ENCODE data around the gene PCDHA11. TPM values are rescaled to one million over a fixed set of nuclear protein-coding genes. Genes with fewer than 3 reads are reported as not detected.
"Not testable (repeated sequence)": the region's sequence is repeated elsewhere in the genome, so short reads cannot be mapped to it uniquely, and the experiment has no call there.

The PCDHA11 gene
- total and polyA plus RNA-seq, 2 of the 13 experiments (the other 11 are each of a cell fraction or from before 2014, with no cell fraction given), result 0.29 TPM; not detected in 1

GRCh38 chr5:140834439-140835008 is 34.2 kb upstream of the PCDHA11 start:
- H3K36me3 ChIP-seq (replicated peaks in 1 of 2; ENCODE audit: control insufficient read depth in 1 of 2, insufficient read depth in 2 of 2, low read length in 2 of 2); H4K20me1 ChIP-seq (ENCODE audit: insufficient read depth, low read length); H3K27me3 ChIP-seq (ENCODE audit: control insufficient read depth in 1 of 2, insufficient read depth in 2 of 2, low read length in 2 of 2); H3K79me2 ChIP-seq (ENCODE audit: insufficient read depth, low read length); H3K4me1 ChIP-seq (ENCODE audit: insufficient read depth, low read length); POLR2A ChIA-PET; intact Hi-C loops (cut with micrococcal nuclease; ENCODE audit: unreplicated experiment); H2AFZ ChIP-seq (ENCODE audit: low read length); DNase-seq (ENCODE audit: low spot score); H3K27ac ChIP-seq (ENCODE audit: extremely low read length, insufficient read depth, low read length); in situ Hi-C loops (cut with HindIII; ENCODE audit: extremely low pct_ligation_motif_present, low pct_unique_long_range_greater_than_20kb); CTCF ChIA-PET (ENCODE audit: low intra/inter-chr PET ratio, low total read pairs); FAIRE-seq; H3K9me3 ChIP-seq (ENCODE audit: low read length): not testable (repeated sequence)
- 54% methylated on average over 18 of the region's 38 CpGs for WGBS (ENCODE audit: low lambda C conversion rate)
- Histone ChIP-seq H3K9ac (ENCODE audit: insufficient read depth, low read depth, low read length) (peak overlapping the region; percentile 36; the same call in 1 of the 2 replicates), H3K4me3 (replicated peaks in 1 of 3; ENCODE audit: insufficient read depth in 1 of 3, low read depth in 2 of 3, low read length in 3 of 3) (peak overlapping the region; percentile 62 to 68 (median 68)), H3K4me2 (ENCODE audit: low read depth, low read length) (peak overlapping the region; percentile 78)
- TSS peak; percentile 67 for BruUV-seq (replicated peaks)
- ATAC-seq, result peak; percentile 78
- TF ChIP-seq PHF8 (CRISPR knock-in tag; IDR thresholded peaks at IDR 0.05) (0 out of 2 replicates have a peak, but pooled peaks have one; percentile 24), ELF3 (CRISPR knock-in tag; IDR thresholded peaks at IDR 0.05) (0 out of 2 replicates have a peak, but pooled peaks have one; percentile 2), HNRNPLL (IDR thresholded peaks at IDR 0.05; ENCODE audit: low read depth, low read length, poor library complexity, severe bottlenecking) (peak; percentile 49)
- TF ChIP-seq, protein P1, sequence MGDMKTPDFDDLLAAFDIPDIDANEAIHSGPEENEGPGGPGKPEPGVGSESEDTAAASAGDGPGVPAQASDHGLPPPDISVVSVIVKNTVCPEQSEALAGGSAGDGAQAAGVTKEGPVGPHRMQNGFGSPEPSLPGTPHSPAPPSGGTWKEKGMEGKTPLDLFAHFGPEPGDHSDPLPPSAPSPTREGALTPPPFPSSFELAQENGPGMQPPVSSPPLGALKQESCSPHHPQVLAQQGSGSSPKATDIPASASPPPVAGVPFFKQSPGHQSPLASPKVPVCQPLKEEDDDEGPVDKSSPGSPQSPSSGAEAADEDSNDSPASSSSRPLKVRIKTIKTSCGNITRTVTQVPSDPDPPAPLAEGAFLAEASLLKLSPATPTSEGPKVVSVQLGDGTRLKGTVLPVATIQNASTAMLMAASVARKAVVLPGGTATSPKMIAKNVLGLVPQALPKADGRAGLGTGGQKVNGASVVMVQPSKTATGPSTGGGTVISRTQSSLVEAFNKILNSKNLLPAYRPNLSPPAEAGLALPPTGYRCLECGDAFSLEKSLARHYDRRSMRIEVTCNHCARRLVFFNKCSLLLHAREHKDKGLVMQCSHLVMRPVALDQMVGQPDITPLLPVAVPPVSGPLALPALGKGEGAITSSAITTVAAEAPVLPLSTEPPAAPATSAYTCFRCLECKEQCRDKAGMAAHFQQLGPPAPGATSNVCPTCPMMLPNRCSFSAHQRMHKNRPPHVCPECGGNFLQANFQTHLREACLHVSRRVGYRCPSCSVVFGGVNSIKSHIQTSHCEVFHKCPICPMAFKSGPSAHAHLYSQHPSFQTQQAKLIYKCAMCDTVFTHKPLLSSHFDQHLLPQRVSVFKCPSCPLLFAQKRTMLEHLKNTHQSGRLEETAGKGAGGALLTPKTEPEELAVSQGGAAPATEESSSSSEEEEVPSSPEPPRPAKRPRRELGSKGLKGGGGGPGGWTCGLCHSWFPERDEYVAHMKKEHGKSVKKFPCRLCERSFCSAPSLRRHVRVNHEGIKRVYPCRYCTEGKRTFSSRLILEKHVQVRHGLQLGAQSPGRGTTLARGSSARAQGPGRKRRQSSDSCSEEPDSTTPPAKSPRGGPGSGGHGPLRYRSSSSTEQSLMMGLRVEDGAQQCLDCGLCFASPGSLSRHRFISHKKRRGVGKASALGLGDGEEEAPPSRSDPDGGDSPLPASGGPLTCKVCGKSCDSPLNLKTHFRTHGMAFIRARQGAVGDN (CRISPR knock-in tag; IDR thresholded peaks at IDR 0.05), result peak; percentile 31; the same call in 1 of the 2 replicates

All from HepG2 (cell line).